ENCODE data around the gene CAPRIN2.

The CAPRIN2 gene

DNA sequence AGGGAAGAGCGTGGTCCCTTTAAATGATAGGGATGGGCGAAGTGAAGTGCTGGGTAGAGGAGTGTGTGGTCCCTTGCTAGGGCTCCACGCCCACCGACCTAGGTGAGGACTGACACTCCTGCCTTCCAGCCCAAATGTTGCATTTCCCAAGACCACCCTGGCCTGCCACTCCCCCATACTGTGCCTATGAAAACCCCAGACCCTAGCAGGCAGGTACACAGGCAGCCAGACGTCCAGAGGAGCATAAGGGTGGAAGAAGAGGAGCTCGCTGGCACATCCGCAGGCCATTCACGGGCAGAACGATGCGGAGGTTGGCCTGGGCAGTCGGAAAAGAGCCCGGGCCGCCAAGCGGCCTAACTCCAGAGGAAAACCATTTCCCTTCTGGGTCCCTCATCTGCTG is 58.3 kb downstream of the CAPRIN2 start:
- intact Hi-C loops (cut with DNase I; ENCODE audit: low total_unique reads) = loop anchor here (5.0 to 10.0 kb wide), 2 partner anchors 108 to 1314 kb away; partner anchors contain the start of gene ERGIC2

DNA sequence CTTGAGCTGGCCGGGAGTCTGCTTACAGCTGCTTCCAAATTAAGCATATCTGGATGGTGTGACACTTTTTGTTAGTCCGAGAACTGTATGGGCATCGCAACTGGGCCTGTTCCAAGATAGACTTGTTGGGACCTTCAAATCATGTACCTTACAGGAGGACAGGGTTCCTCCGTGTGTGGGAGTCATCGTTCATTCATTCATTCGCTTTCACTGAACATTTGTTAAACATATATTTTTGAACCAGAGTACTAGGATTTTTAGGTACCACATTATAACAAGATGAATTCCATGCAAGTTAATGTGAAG is 58.7 kb downstream of the CAPRIN2 start:
- TF ChIP-seq, protein P1, sequence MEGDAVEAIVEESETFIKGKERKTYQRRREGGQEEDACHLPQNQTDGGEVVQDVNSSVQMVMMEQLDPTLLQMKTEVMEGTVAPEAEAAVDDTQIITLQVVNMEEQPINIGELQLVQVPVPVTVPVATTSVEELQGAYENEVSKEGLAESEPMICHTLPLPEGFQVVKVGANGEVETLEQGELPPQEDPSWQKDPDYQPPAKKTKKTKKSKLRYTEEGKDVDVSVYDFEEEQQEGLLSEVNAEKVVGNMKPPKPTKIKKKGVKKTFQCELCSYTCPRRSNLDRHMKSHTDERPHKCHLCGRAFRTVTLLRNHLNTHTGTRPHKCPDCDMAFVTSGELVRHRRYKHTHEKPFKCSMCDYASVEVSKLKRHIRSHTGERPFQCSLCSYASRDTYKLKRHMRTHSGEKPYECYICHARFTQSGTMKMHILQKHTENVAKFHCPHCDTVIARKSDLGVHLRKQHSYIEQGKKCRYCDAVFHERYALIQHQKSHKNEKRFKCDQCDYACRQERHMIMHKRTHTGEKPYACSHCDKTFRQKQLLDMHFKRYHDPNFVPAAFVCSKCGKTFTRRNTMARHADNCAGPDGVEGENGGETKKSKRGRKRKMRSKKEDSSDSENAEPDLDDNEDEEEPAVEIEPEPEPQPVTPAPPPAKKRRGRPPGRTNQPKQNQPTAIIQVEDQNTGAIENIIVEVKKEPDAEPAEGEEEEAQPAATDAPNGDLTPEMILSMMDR (IDR thresholded peaks at IDR 0.05) = no peak

More for the DNA sequence above, 58.3 kb downstream of the CAPRIN2 start:
- no peaks in the 10 kb centered on the region for H3K27me3 ChIP-seq
- TF ChIP-seq, protein P1 (IDR thresholded peaks at IDR 0.05) = no peak
- no peaks in the 10 kb centered on the region for H3K9me3 ChIP-seq
- H3K36me3 ChIP-seq = no peaks in the 10 kb centered on the region
- no peak overlapping the region for H3K27ac ChIP-seq
- peak overlapping the region; percentile 82 to 92 for H3K4me3 ChIP-seq
- DNase-seq = no peak
- peaks cover 0 to 31% (median 19%) of the 10 kb centered on the region in 4 donors for H3K4me1 ChIP-seq

DNA sequence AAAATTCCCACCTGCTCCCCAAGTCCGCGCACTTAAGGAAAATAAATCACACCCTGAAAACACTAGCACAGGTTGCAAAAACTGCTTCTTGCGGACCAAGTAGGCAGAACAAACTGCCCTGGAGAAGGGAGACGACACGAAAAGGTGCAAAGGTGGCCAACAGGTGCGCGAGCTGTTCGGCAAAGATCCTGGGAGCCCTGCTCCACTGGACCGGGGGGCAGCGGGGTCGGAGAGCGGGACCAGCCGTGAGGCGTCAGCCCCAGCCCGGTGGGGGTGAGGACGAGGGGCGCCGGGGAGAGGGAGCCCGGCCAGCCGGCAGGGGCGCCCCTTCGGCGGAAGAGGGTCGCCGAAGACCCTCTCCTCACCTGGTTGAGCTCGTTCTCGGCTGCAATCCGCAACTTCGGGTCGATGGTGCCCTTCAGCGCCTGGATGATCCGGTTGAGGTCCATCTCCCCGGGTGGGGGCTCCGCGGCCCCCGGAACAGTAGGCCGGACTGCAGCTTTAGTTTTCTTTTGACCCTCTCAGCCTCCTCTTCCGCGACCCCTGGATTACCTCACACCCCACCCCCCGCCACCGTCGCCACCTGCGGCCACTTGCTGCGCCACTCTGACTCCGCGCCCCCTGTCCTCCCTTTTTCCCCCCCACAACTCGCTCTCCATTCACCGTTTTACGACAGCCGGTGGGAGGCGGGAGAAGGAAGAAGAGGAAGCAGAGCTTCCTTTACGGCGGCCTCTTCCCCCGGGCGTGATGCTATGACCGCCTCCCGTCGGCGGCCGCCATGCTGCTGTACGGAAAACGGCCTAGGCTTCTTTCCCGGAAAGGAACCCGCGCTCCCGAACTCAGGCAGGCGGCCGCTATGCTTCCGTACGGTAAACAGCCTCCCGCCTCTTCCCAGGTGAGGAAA is 59.3 kb downstream of the CAPRIN2 start, which contains the start of gene IPO8:
IPO8 (minus strand) TSS at position 671 of the 904 bp plus-strand sequence; CDS start at position 449, 222 bp downstream.
- Histone ChIP-seq H3K4me3 (peak within 1 kb of the TSS; percentile 82 to 92), H3K4me1 (peaks cover 0 to 36% (median 19%) of the 10 kb centered on the region in 4 donors), H3K36me3 (no peaks in the 10 kb centered on the region), H3K27me3 (no peaks in the 10 kb centered on the region), H3K9me3 (no peaks in the 10 kb centered on the region), H3K27ac (peak within 1 kb of the TSS; percentile 82 to 85)
- TF ChIP-seq, protein P1 (IDR thresholded peaks at IDR 0.05) = no peak
- intact Hi-C loops (cut with DNase I; ENCODE audit: low total_unique reads) = loop anchor here (2.0 to 10.0 kb wide), 3 partner anchors 59 to 1313 kb away; partner anchors contain the start of genes CAPRIN2 and ERGIC2
- peak; percentile 95 to 96 for DNase-seq

More for the DNA sequence above, 58.7 kb downstream of the CAPRIN2 start:
- H3K4me1 ChIP-seq = peaks cover 0 to 35% (median 19%) of the 10 kb centered on the region in 4 donors
- no peaks in the 10 kb centered on the region for H3K36me3 ChIP-seq
- intact Hi-C loops (cut with DNase I; ENCODE audit: low total_unique reads) = loop anchor here (5.0 to 10.0 kb wide), 2 partner anchors 109 to 1314 kb away; partner anchors contain the start of gene ERGIC2
- DNase-seq = no peak
- H3K27me3 ChIP-seq = no peaks in the 10 kb centered on the region
- peak overlapping the region; percentile 82 to 92 for H3K4me3 ChIP-seq
- no peaks in the 10 kb centered on the region for H3K9me3 ChIP-seq
- H3K27ac ChIP-seq = peak overlapping the region; percentile 82 to 85

DNA sequence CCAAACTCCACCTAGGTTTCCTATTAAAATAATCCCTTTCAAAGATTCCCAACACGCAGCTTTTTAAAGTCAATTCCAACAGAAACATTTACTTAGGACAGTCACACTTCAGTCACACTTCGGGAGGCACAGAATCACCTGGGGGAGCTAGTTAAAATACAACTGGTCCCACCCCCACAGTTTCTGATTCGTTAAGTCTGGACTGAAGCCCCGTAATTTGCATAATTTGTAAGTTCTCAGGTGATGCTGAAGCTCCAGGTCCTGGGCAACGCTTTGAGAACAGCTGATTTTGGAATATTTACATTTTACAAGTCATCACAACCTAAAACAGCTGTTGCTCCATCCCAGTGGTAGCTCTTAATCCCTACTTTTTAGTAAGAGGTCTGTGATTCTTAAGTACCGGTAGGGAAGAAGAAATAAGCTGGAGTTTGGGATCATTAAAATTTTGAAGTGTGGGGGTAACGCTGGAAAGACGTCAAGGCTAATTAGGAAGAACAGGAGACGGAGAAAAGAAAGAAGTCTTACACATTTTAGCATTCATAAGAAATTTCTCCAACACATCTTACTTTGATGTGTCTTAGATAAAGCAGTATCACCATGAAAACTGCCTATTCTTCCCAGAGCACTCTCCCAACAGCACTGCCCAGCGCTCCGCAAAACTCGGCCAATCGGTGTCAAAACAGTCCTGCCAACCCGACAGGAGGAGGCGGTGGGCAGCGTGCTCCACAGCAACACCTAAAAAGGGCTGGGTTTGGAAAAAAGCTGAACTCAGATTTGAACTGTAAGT is 60.1 kb downstream of the CAPRIN2 start:
- Histone ChIP-seq H3K9me3 (no peaks in the 10 kb centered on the region), H3K4me3 (peak overlapping the region; percentile 82 to 92), H3K27ac (peak overlapping the region; percentile 82 to 85), H3K4me1 (peaks cover 0 to 36% (median 19%) of the 10 kb centered on the region in 4 donors), H3K36me3 (no peaks in the 10 kb centered on the region), H3K27me3 (no peaks in the 10 kb centered on the region)
- peak; percentile 50 to 69 for DNase-seq
- intact Hi-C loops (cut with DNase I; ENCODE audit: low total_unique reads) = loop anchor here (2.0 to 10.0 kb wide), 3 partner anchors 60 to 1312 kb away; partner anchors contain the start of genes CAPRIN2 and ERGIC2
- TF ChIP-seq, protein P1 (IDR thresholded peaks at IDR 0.05) = no peak

DNA sequence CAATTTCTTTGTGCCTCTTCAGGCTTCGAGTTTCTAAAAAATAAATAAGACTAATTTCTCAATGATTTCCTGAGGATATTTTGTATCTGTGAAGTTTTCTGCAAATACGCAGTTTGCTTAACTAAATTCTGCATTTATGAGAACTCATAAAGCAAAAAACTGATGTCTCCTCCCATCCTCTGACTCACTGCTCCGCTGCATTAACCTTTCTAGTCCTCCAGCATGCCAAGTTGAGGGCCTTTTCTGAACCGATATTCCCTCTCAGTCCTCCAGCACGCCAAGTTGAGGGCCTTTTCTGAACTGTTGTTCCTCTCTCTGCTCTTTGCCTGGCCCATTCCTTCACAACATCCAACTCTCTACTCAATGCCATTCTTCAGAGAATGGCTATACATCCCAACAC is 62.3 kb downstream of the CAPRIN2 start:
- intact Hi-C loops (cut with DNase I; ENCODE audit: low total_unique reads) = loop anchor here (10.0 kb wide), 1 partner anchor 112 kb away; no protein-coding TSS in a partner anchor
- H3K9me3 ChIP-seq = no peaks in the 10 kb centered on the region
- no peaks in the 10 kb centered on the region for H3K36me3 ChIP-seq

More for the DNA sequence above, 62.3 kb downstream of the CAPRIN2 start:
- H3K4me1 ChIP-seq = peaks cover 0 to 41% (median 19%) of the 10 kb centered on the region in 4 donors
- TF ChIP-seq, protein P1 (IDR thresholded peaks at IDR 0.05) = no peak
- H3K4me3 ChIP-seq = no peak overlapping the region
- DNase-seq = no peak
- no peak overlapping the region for H3K27ac ChIP-seq
- H3K27me3 ChIP-seq = no peaks in the 10 kb centered on the region
